Activated CD4-positive, alpha-beta T cell treated with anti-CD3 and anti-CD28 coated beads for 48 hours (primary cell): Measurements from ENCODE around the gene AGBL4.

ENCODE experiments used
- DNase-seq: peaks from one replicate; pipeline ENCODE4 v3.0.0-alpha.2; 2020

AGBL4 gene

DNA sequence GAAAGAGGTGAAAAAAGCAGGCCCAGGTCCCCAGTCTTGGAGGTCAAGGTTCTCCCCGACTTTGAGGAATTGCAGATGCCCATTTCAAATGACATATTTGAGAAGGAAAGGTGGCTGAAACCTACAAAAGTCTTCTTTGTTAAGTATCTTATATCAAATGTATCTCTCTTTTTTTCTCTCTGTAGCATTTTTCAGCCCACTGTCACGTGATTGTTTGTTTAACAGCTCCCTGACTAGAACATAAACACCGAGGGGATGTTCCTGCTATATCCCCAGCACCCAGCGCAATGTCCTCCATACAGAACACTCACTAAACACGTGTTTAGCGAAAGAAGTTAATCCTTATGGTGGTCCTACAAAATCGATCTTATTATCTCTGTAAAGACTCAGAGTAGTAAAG, 1274.7 kb downstream of the AGBL4 start:
- DNase-seq = no peak

- no peak for DNase-seq
Observed at GRCh38 chr1:48746906-48747305, 1276.8 kb downstream of the AGBL4 start.

GRCh38 chr1:48744032-48744431, 1279.7 kb downstream of the AGBL4 start:
- DNase-seq = no peak

- DNase-seq = no peak
Observed at GRCh38 chr1:48743480-48743879, 1280.3 kb downstream of the AGBL4 start.

DNA sequence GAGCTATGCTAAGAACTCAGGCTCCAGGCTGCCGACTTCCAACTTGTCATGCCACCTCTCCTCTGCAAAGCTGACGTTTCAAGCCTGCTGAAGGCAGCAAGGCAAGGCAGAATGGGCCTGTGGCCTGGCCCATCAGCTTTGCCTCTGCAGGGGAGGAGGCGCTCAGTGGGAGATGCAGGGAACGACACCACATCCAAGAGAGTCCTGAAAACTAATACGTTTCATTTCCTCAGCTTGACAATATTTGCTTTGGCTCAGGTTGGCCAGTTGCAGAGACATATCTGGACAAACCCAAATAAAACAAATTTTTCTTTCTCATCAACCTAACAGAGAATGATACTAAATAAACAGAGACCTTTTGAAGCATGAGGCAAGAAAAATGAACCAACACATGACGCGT, 1282.4 kb downstream of the AGBL4 start:
- no peak for DNase-seq

DNA sequence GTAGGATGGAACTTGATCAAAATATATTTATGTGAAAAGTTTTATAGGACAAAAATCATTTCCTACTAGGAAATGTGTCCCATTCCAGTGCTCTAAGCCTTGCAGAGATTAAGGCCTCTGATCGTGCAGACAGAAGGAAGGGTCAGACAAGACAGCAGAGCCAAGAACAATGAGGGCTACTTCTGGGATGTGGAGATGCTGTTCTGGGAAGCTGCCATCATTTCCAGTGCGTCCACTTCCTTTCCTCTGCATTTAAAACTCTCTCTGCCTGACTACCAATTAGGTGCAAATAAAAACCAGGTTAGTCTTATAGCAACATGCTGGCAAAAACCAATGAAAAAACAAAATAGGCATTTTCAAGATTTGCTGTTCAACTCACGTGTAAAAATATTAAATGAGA, 1283.1 kb downstream of the AGBL4 start:
- no peak for DNase-seq

- no peak for DNase-seq
Observed at GRCh38 chr1:48739091-48739490, 1284.7 kb downstream of the AGBL4 start.

GRCh38 chr1:48738356-48738755, 1285.4 kb downstream of the AGBL4 start:
- DNase-seq = no peak

- DNase-seq = no peak
Observed at GRCh38 chr1:48735796-48736195, 1288.0 kb downstream of the AGBL4 start.

GRCh38 chr1:48730164-48730910, 1293.4 kb downstream of the AGBL4 start:
- no peak for DNase-seq

DNA sequence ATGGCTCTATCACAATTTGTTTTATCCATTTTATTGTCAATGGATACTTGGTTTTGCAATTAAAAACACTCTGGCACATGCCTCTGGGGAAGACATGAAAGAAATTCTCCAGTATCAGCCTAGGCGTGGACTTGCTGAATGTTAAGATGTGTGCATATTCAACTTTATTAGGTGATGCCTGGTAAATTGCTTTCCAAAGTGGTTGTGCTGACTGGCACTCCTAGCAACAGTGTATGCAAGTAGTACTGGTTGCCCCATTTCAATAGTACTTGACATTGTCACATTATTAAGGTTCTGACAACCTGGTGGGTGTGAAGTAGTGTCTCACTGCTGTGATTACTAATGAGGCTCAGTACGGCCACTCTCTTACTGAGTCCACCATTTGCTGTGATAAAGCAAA, 1295.2 kb downstream of the AGBL4 start:
- no peak for DNase-seq

DNA sequence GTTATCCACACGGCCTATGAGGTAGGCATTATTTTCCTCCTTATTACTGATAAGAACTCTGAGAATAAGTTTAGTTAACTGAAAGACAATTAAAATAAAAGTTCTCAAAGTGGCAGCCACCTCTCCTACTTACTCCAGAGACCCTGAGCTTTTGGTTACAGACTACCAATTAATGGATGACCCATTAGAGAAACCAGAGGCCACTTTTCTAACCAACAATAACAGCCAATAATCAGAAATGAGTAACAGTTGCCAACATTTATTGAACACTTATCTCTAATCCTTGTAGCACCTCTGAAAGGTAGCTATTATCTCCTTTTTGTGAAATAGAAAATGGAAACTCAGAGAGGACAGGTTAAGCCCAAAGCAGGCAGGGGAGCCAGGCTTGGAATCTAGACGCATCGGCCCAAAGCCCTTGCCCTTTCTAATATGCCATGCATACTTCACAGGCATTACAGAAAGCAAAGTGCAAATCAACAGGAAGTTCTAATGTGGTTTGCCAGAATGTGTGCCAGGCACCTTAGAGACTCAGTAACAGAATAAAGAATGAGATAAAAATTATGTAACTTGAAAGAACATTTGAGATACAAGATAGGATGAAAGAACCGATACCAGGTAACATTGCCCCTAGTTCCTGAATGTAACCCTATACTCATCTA, 1297.1 kb downstream of the AGBL4 start:
- no peak for DNase-seq

DNA sequence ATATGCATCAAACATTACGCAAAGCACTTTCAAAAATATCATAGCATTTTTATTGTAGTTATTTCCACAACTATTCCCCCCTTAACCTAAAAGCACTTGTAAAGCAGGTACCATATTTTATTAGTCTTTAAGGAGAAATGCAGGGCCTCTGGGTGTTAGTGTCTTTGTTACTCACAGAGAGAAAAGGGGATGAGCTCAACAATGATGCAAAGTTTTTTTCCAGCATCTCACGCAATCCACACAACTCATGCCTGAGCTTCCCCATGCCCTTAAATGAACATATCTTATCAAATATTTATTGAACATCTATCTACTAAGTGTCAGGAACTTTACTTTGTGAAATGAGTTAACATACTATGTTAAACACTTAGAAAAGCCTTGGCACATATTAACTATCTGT, 1297.6 kb downstream of the AGBL4 start:
- DNase-seq = no peak

- DNase-seq = no peak
Observed at GRCh38 chr1:48725341-48726046, 1298.3 kb downstream of the AGBL4 start.

DNA sequence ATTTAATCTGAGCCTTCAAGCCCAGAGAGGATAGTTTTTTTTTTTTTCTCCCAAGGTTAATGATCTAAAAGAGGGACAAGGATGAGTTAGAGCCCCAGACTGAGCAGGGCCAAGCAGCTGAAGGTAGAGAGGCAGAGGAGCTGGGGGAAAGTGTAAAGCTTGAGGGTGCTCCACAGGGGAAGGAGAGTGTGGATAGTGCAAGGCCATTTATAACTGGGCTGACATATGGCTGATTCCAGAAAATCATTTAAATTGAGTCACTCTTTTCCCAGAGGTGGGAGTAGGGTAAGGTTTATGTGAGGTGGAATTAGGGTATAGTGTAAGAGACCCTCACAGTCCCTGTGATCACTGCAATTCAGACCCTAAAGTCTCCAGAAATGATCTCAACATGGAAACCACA, 1302.8 kb downstream of the AGBL4 start:
- no peak for DNase-seq

GRCh38 chr1:48718705-48719104, 1305.0 kb downstream of the AGBL4 start:
- DNase-seq = no peak

GRCh38 chr1:48718116-48718630, 1305.6 kb downstream of the AGBL4 start:
- no peak for DNase-seq

GRCh38 chr1:48717082-48717481, 1306.7 kb downstream of the AGBL4 start:
- DNase-seq = no peak

- DNase-seq = no peak
Observed at GRCh38 chr1:48715921-48716320, 1307.8 kb downstream of the AGBL4 start.

DNA sequence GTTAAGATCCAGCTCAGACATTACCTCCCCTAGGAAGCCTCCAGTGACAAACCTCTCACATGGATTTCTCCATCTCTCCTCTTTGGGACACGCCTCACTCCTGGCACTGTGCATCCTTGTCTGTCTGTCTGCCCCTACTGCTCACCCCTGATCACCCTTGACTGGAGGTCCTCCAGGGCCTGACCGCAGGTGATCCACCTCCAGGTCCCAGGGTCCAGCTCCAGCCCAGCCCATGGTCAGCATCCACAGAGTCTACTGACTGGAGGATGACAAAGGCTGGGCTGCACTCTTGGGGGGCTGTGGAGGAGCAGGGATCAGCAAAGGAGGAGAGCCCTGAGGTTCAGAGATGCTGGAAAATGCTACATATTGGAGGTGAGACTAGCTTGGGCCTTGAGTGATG, 1312.8 kb downstream of the AGBL4 start:
- no peak for DNase-seq

GRCh38 chr1:48710318-48710717, 1313.4 kb downstream of the AGBL4 start:
- no peak for DNase-seq

DNA sequence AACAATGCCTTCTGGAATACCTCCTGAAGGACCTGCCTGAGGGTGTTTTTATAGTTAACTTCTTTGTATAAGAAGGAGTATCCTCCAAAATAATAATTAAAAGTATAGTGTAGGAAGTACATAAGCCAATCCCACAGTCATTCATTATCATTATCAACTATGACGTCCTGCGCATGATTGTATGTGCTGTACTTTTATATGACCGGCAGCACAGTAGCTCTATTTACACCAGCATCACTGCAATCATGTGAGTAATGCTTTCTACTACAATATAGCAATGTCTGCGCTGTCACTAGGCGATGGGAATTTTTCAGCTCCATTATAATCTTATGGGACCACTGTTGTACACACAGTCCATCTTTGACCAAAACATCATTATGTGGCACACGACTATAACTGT, 1319.0 kb downstream of the AGBL4 start:
- no peak for DNase-seq

DNA sequence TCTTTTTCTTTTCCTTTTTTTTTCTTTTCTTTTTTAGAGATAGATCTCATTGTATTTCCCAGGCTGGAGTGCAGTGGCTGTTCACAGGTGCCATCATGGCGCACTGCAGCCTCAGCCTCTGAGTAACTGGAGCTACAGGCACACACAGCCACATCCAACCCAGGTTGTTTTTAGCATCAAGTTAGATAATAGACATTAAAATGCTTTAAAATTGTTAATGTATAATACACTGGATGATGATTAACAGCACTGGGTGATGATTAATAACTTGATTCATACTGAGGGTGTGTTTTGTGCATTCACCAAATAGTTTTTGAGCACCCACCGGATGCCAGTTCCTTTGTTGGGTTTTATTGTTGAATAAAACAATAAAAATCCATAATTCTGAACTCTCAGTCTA, 1322.3 kb downstream of the AGBL4 start:
- DNase-seq = no peak
